DMS53 treated with DMSO at 0.1 percent for 48 hours (cell line): ENCODE results near the gene ALDH1A3.

ENCODE experiments used
- DNase-seq: peaks from one replicate; lab custom pipeline; 2025; ENCODE audit not compliant: unreplicated experiment; lab: John Stamatoyannopoulos, UW

ALDH1A3 gene

DNA sequence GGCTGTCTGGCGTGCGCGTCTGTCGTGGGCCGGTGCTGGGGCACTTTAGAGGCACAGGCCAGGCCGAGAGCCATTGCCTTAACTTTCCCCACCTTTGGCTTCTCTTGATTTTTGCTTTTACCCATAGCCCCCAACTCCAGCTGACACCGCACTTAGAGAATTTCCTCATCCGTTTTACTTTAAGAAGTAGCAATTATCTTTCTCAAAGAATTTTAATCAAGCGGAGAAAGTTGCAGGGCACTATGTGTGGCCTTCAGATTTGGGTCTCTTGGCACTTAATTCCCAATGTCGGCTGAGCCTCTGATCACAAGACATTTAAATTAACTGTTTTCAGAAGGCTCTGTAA is 1.2 kb downstream of the ALDH1A3 start:
- no peak for DNase-seq

DNA sequence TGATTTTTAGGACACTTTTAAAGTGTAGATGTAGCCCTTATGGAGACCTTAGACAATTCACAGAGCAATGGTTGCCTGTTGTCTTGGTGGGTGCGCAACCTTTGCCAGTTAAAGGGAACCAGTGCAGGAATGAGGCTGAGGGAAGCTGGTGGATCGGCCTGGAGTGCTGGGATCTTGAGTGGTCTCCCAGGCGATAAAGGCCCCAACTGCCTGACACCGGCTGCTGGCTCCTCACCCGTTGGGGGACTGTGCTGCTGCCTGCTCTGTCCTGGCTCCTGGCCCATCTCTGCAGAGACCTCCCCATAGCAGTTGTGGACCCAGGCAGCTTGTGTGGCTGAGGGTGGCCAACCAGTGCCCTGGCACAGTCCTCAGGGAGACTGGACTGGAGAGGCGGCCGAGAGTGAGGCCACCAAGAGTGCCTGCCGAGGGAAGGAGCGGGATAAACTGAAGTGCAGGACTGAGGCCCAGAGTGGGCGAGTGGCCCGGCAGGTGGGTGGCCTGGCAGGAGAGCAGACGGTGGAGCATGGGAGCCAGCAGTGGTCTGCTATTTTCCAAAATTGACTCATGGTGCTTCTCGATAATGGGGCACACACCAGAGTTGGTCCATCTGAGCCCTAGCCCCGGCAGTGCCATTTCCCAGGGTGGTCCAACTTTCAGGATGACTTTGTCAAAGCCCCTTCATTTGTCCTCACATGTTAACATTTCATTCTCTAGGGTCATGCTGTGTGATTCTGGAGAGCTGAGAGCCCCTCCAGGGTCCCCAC is 2.1 kb downstream of the ALDH1A3 start:
- no peak for DNase-seq

DNA sequence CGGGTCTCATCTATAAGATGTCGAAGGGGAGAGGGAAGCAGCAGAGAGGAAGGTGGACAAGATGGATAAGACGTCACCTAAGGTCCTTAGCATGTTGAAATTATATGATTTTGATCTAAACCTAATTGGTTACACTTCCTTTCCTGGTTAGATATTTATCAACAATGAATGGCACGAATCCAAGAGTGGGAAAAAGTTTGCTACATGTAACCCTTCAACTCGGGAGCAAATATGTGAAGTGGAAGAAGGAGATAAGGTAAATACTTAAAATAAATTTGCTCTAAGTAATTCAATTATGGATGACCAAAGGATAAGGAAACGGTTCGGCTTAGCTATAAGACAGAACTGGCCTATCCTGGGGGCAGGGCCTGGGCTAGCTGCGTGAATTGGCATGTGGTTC is 5.5 kb downstream of the ALDH1A3 start:
- DNase-seq: no peak

DNA sequence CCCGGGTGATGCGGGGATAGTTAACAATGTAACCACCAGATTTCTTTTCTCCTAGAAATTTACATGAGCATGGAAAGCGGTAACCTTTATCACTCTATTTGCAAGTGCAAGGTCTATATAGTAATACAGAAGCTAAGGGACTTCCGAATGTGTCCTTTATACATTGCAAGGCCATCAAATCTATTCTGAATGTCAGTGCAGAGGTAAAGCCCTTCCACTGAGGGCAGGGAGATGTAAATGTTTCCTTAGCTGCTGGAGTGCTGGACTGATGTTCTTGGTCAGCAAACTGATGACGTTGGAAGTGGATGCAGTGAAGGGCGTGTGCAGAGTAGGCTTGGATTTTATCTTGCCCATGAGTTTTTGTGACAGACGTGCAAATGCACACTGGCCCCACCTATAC is 6.2 kb downstream of the ALDH1A3 start:
- DNase-seq: no peak

DNA sequence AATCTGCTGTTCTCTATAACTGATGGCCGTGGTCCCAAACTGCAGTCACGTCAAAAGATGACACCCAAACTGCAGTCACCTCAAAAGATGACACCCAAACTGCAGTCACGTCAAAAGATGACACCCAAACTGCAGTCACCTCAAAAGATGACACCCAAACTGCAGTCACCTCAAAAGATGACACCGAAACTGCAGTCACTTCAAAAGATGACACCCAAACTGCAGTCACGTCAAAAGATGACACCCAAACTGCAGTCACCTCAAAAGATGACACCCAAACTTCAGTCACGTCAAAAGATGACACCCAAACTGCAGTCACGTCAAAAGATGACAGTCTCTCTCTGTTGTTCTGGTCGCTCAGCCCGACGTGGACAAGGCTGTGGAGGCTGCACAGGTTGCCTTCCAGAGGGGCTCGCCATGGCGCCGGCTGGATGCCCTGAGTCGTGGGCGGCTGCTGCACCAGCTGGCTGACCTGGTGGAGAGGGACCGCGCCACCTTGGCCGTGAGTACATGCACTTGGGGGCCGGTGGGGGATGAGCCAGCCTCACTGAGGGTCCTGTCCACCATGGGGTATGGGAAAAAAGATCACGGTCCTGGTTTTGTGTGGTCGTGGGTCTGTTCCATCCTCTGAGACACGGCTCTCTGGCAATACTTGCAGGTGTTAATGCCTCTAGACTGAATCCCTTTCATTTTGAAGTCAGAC is 7.7 kb downstream of the ALDH1A3 start:
- no peak for DNase-seq

DNA sequence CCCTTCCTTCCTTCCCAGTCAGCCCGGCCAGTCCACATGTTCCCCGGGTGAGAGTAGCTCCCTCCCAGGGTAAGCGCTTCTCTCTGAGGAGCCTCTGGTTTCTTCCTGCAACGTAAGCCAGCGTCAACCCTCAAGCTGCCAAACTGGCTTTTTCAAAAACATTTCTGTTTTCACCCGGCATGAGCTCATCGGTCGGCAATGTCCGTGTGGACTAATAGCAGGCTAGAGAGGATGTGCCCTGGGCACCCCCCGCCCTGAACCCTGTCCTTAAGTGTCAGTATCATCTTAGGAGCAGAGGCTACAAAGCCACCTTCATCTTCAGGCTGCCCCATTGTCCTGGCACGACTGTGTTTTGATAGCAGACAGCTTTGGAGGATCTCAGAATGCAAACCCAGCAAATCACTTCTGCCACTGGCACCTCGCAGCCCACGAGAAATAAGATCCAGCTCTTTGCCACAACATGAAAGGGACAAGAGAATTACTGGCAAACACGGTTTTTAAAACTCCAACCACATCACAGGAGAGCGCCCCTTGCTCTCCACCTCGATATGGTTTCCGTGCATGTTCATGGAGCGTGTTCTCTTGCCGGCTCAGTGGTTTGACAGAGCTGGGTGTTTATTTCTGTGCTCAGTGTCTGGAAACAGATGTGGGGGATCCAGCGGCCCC is 9.9 kb downstream of the ALDH1A3 start:
- peak; percentile 42 for DNase-seq

DNA sequence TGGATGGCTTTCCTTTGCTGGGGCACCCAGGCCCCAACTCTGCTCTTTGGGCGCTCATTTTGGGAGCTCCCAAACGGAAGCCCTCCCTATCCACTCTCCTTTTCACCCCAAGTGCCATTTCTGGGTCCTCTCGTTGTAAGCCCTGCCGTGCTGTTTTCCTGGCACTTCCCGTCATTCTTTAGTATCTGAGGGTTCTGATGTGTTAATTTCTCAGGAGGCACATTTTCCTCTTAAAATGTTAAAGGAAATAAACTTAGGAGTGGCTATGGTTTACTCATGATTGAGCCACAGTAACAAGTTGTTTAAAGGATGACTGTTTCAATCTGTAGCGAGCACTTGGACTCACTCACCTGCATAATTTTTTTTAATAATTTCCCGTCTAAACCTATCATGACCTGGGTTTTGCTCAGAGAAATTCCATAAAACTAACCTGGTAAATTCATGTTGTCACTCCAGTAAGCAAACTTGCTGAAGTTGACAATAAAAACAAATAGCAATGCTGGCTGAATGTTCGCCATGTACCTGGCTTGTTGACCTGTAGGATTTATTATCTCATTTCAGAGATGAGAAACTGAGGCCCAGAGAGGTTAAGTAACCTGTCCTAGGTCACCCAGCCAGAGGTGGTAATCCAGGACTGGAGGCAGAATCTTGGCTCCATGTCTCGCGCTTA is 10.6 kb downstream of the ALDH1A3 start:
- no peak for DNase-seq

DNA sequence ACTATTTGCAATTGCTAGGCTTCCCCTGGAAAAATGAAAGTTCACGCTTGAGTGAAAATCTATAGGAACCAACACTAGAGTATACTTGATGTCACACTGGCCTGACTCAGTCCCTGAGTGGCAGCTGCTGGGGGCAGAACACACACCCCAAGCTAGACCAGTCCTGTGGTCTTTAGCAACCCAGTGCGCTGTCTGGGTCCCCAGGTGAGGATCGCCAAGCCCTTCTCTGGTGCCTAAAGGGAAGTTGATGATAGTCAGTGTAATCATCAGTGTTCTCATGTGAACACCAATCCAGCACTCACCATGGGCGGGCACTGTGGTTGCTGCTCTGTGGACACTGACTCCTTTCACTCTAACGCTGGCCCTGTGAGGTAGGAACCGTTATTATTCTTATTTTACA is 11.2 kb downstream of the ALDH1A3 start:
- DNase-seq: peak; percentile 80

DNA sequence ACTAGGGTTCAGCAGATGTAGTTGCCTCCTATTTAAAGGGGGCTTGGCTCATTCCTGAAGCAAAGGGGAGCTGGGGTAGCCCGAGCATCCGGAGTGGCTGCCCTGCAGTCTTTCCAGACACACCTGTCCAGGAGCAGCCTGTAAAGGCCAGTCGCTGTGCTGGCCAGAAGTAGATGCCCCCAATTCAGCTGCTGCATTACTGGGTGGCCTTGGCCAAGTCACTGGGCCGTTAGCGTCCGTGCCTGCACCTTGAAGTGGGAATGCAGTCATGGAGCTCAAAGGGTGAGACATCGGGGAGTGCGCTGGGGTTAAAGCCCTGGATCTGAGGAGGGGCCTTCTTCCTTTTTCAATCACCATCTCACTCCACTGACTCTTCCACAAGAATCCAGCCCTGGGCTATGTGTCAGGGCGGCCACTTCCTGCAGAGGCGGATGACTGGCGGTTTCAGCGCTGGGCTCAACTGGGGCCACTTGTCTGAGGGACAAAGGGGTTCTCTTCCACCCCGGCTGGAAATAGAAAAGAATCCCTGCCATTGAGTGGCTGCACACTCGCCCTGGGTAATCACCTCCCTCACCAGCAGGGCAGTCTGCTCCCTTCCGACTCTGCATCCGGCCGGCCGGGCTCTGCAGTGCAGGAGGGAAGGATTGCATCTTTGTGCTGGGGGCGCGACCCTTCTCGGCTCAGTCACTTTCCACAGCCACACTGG is 11.8 kb downstream of the ALDH1A3 start:
- no peak for DNase-seq

DNA sequence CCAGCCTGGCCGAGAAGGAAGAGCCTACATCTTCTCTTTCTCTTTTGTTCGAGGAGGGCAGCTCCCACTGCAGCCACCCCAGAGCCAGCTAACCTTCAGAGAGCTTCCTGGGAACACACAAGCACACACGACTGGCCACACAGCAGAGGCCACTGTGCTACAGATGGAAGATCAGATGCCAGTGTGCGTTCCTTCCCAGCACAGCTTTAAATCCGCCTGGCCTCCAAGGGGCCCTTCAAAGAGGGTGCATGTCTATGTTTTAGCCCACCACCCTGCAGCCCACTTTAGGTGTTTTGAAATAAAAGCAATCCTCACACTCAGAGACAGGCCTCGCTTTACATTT is 12.4 kb downstream of the ALDH1A3 start:
- DNase-seq: no peak

DNA sequence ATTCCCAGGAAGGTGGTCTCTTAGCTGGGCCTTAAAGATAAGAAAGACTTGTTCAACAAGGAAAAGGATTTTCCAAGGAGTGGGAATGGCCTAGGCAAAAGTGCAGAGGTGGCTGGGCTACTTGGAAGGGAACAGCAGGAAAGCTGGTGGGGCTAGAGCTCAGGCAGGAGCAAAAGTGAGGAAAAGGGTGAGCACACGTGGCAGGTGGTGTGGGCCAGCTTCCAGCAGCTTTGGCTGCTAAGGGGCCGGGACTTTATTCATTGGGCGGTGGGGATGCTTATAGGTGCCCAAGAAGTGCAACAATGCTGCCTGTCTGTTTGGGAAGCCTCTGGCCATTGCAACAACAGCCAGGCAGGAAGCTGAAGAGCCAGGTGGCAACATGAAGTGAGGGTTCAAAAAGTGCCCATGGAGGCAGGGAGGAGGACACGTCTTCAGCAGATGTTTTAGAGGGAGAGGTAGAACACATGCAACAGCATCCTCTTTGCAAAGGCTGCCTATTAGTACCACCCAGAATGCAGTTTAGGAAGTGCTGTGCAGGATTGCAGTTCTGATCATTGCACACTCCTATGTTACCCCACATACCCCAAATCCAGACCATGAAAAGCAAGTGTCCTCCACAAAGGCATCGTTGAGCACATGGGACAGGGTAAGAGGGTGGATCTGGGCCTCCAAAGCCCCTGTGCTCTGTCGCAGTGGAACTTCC is 13.8 kb downstream of the ALDH1A3 start:
- no peak for DNase-seq

DNA sequence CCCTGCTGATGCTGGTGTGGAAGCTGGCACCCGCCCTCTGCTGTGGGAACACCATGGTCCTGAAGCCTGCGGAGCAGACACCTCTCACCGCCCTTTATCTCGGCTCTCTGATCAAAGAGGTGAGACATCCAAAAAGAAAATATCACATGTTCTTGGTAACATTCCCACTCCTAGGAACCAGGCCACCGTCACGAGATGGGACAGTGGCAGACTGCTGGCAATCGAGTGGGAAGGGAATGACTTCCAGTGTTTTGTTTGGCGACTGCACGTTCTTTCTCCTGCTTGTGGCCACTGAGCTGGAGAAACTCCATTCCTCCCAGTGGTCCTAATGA is 14.3 kb downstream of the ALDH1A3 start:
- DNase-seq: no peak

DNA sequence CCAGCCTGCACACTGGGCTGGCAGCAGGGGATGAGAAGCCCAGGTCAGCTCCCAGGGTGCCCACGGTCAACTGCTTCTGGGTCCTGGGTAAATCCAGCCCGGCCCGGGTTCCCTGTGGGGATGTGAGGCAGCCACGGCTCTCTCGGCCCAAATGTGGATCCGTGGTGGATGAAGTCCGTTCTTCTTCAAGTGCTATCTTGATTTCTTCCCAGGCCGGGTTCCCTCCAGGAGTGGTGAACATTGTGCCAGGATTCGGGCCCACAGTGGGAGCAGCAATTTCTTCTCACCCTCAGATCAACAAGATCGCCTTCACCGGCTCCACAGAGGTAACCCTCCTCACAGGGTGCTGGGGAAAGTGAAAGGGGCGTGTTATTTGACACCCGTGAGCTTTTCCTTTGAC is 16.1 kb downstream of the ALDH1A3 start:
- no peak for DNase-seq

DNA sequence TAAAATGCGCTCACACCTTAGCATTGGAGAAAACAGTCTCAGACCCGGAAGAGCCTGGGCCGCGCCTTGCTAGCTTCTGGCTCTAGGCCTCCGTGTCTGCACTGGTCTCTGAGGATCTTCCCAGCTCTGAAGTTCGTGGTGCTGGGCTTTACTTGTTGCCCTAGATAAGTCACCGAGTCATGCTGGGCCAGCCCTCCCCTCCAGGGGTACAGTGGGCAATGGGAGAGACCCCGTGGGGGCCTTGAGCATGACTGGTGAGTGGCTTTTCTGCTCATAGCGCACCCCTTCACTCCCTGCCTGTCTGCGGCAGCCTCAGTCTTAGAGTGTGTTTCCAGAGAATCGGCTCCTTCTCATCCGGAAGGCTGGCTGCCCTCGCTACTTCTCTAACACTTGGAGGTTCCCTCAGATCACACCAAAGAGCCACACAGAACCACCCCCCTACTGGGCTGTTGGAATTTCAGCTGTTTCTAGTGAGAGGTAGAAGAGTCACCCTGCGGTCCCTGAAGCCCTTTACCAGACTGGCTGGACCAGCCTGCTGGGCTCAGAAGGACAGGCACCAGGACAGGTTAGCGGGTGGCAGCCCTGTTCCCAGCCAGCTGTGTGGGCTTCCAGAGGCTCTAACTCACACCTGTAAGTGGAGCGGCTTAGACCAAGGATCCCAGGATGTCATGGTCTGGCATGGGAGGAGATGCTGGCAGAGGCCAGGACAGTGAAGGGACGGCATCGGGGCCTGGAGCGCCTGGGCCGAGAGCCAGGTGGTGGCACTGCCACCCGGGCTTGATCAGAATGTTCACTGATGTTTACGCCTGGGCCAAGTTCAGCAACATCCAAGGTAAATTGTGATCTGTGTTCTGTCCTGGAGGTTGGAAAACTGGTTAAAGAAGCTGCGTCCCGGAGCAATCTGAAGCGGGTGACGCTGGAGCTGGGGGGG is 17.9 kb downstream of the ALDH1A3 start:
- DNase-seq: no peak

DNA sequence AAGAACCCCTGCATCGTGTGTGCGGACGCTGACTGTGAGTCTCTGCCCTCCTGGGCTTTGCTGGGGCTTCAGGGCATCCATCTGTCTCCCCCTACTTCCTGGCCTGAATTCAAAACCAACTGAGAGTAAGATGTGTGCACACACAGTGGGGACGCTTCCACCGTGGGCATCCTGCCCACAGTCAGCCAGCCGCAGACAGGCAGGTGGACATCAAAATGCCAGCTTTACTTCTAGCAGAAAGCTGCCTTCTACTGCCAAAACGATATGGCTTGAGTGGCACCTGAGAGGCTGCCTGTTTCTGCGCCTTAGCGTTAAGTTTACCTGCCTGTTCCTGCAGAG is 18.5 kb downstream of the ALDH1A3 start:
- DNase-seq: no peak

DNA sequence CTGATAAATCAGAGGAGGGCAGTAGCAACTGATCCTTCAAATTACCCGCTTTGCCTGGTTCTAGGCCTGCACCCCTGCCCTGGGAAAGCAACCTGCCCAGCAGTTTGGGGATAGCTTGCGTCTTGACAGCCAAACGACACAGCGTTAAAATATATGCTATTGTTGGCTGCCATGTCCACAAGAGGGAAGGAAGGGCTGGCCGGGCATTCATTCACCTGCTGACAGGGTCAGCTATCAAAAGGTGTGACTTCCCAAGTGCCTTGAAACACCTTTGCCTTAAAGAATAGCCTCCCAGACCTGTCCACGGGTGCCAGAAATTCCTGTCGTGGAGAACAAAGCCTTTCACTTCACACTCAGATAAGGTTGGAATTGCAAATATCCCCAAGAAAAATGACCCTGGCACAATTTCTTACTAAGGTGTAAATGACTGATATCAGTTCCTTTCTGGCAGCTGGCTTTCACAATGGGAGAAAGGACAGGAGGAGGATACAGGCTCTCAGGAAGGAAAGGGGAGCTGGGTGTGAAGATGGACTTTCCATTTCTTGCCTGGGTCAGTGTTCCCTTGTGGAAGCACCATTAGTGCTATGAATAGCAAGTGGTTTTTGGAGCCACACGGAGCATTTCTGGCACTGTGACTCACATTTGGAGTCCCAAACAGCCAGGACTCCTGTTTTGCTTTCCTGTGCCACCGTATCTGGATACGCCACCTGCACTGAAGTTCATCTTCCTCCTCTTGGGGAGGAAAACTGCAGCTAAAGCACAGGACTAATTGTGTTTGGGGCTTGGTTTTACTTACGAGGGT is 19.2 kb downstream of the ALDH1A3 start:
- no peak for DNase-seq

DNA sequence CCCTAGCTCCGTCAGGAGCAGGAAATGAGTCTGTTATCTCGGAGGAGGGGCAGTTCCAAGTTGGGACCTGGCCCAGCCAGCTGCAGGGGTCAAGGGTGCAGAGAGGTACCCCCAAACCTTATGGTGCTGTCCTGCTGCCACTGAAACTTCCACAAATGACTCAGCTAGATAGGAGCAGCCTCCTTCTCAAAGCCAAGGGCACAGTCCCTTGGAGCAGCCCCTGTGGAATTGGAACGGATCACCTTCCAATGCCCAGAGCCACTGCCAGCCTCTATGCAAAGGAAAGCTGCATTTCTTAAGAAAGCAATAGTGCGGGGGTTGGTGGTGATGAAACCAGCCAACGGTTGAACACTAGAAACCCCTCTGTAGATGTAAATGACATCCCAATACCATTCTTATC is 20.0 kb downstream of the ALDH1A3 start:
- no peak for DNase-seq

DNA sequence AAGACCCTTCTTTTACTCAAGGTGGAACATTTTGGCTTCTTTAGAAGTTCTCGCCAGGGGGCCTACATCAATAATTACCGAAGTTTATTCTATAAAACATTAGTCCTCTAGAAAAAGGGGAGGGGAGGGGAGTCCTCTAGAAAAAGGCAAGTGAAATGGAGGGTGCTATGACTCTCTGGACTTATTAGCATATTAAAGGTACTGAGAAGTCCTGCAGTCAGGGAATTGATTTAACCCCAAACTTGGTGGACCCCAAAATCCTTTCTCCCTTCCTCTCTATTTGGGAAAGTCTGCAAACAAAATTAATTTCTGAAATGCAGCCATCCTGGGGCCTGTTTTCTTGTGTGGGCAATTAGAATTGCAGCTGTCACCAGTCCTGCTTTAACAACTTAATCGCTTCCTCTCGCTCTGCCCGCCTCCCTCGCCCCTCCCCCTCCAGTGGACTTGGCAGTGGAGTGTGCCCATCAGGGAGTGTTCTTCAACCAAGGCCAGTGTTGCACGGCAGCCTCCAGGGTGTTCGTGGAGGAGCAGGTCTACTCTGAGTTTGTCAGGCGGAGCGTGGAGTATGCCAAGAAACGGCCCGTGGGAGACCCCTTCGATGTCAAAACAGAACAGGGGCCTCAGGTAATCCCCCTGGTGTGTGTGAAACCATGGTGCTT is 20.6 kb downstream of the ALDH1A3 start:
- DNase-seq: no peak

DNA sequence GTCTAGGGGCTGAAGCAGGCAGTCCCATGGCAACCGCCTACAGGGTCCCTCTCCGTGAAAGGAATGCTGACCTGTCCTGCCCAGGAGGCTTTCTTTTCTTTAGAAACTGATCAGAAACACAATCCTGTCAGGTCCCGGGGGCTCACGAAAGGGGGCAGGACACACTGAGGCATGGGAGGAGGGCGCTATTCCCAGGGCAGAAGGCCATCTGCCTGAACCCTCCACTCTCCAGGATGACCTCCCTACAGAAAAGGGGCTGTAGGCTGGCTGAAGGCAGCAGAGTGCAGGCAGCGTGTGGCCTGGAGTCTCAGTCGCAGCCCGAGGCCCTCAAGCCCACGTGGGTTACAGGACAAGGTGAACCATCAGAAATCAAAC is 21.2 kb downstream of the ALDH1A3 start:
- no peak for DNase-seq
